Stimulated activated CD4-positive, alpha-beta T cell treated with anti-CD3 and anti-CD28 coated beads, Interleukin-1b, Interleukin-23, amount 100 ng/mL, for 4 hours (primary cell): ENCODE results near the gene C1orf21.

ENCODE experiments used
- DNase-seq, 2 donors: peaks; one replicate each; pipeline ENCODE4 v3.0.0-alpha.2; 2020; ENCODE audit warnings: low read depth in 2 of 2

The C1orf21 gene

GRCh38 chr1:184416481-184416880, 29.7 kb downstream of the C1orf21 start:
- no peak for DNase-seq

- no peak for DNase-seq
Observed at GRCh38 chr1:184416946-184417345, 30.1 kb downstream of the C1orf21 start.

- DNase-seq: no peak
Observed at GRCh38 chr1:184417916-184418315, 31.1 kb downstream of the C1orf21 start.

- DNase-seq: no peak
Observed at GRCh38 chr1:184418652-184419349, 32.0 kb downstream of the C1orf21 start.

GRCh38 chr1:184419350-184420161, 32.7 kb downstream of the C1orf21 start:
- no peak for DNase-seq

GRCh38 chr1:184422490-184423233, 35.8 kb downstream of the C1orf21 start:
- DNase-seq: no peak

GRCh38 chr1:184423649-184424048, 36.8 kb downstream of the C1orf21 start:
- no peak for DNase-seq

- DNase-seq: no peak
Observed at GRCh38 chr1:184424157-184424556, 37.3 kb downstream of the C1orf21 start.

- no peak for DNase-seq
Observed at GRCh38 chr1:184424945-184425344, 38.1 kb downstream of the C1orf21 start.

GRCh38 chr1:184425449-184426277, 38.8 kb downstream of the C1orf21 start:
- DNase-seq: no peak

- DNase-seq: no peak
Observed at GRCh38 chr1:184426278-184426674, 39.4 kb downstream of the C1orf21 start.

GRCh38 chr1:184427722-184428121, 40.9 kb downstream of the C1orf21 start:
- no peak for DNase-seq

GRCh38 chr1:184428604-184429003, 41.8 kb downstream of the C1orf21 start:
- DNase-seq: no peak

GRCh38 chr1:184429335-184429734, 42.5 kb downstream of the C1orf21 start:
- no peak for DNase-seq

GRCh38 chr1:184433956-184434502, 47.2 kb downstream of the C1orf21 start:
- DNase-seq: no peak

- no peak for DNase-seq
Observed at GRCh38 chr1:184437291-184437690, 50.5 kb downstream of the C1orf21 start.

GRCh38 chr1:184438363-184438762, 51.5 kb downstream of the C1orf21 start:
- no peak for DNase-seq

GRCh38 chr1:184442260-184442659, 55.4 kb downstream of the C1orf21 start:
- no peak for DNase-seq

GRCh38 chr1:184443201-184443600, 56.4 kb downstream of the C1orf21 start:
- DNase-seq: no peak

- DNase-seq: no peak
Observed at GRCh38 chr1:184443624-184444023, 56.8 kb downstream of the C1orf21 start.

GRCh38 chr1:184445997-184446396, 59.2 kb downstream of the C1orf21 start:
- no peak for DNase-seq
